ENCODE measurements around the gene GTF2H2C.
"Not testable (repeated sequence)": the region's sequence is repeated elsewhere in the genome, so short reads cannot be mapped to it uniquely, and the experiment has no call there.

The GTF2H2C gene

DNA sequence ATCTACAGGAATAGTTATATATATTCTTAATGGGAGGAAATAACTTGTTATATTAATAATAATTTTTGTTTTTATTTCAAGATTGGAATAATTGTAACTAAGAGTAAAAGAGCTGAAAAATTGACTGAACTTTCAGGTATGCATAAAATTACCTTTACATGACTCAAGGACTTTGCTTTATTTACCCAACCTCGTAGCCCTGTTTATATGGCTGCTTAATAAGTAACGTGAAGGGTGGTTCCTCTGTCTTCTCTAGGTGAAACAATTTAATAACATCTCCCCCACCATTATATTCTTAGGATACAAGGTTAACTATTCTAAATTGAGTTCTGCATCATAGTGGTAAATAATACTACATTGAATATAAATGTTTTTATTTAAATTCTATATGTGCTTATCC lies 8.1 kb downstream of the GTF2H2C start:
- not testable (repeated sequence) for DNase-seq

DNA sequence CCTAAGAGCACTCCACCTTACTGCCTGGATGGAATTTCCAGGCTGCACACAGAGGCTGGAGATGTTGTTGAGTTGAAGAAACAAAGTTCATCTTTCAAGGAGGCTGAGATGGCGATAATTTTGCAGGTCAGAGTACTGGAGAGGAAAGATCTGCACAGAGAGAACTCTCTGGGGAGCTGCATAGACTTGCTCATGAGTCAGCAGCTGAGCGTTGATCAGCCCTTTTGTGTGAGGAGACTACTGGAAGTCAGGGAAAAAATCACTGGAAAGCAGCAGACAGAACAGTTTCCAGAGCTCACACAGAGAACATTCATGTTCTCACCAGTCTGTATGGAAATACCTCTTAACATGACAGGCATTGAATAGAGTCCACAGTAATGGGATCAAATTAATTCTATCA lies 23.4 kb downstream of the GTF2H2C start:
- DNase-seq: not testable (repeated sequence)

DNA sequence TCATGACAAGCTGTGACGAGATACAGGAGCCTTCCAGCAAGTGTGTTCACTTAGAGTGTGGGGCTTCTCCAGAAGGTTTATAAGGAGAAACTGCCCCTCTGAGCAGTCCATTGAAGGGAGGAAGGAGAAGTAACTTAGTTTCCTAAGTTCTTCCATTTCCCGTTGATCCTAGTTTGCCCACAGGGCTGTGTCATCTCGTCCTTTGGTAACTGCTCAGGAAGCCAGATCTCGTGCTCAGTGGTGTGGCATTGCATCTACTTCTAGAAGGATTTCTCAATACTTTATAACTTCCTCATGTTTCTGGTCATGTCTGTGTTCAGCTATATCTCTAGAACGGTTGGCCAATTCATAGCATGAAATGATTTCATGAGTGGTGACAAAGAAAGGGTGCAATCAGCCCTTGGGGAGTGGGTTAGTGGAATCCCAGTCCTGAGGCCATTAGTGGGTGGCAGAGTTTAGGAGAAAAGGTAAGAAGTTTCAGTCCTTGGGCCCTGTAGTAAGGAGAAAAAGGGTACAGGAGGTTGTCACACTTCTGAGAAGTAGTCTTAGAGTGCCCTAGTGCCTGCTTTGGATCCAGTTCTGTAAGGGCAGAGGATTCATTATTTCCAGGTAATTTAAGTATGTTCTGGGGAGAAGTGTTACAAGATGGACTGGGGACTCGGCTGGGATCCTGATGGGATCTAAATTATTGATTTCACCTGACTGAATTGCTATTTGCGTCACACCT lies 36.3 kb downstream of the GTF2H2C start:
- not testable (repeated sequence) for DNase-seq

- DNase-seq: not testable (repeated sequence)
Measured at GRCh38 chr5:69601947-69602346, 42.0 kb downstream of the GTF2H2C start.

- not testable (repeated sequence) for DNase-seq
Measured at GRCh38 chr5:69606839-69607238, 46.8 kb downstream of the GTF2H2C start.

GRCh38 chr5:69607750-69608149 lies 47.8 kb downstream of the GTF2H2C start:
- DNase-seq: not testable (repeated sequence)

DNA sequence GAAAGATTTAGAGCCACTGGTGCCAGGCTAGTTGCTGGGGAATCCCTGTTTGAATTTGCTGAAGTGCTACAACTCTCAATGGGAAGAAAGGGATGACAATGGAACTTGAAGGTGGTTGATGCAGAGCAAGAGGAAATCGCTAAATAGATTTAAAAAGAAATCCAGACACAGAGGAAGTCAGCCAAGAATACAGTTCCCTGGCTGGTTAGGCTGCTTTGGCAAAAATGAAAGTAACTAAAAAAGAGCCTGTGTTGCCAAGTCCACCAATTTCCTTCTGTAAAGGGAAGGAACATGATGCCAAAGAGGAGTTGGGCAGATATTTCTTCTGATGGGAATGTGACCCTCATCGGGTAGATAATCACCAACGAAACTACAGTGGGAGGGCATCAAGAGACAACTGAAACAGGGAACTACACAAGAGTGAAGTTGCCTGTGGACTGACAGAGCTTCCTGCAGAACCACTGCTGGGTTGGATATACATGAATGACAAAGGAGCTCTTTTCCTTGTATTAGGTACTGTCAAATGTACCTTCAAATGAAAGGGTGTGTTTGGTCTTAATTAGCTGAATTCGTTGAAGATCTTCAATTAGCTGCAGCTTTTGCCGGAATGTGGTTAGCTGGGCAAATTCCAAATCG lies 49.0 kb downstream of the GTF2H2C start:
- DNase-seq: not testable (repeated sequence)

GRCh38 chr5:69614843-69615242 lies 54.9 kb downstream of the GTF2H2C start:
- DNase-seq: not testable (repeated sequence)

- not testable (repeated sequence) for DNase-seq
Measured at GRCh38 chr5:69631879-69632278, 71.9 kb downstream of the GTF2H2C start.

Measured in RPMI8226 (cell line).